Urinary bladder (tissue), 4 donors: ENCODE measurements around the gene MRPL51. TPM values are rescaled to one million over a fixed set of nuclear protein-coding genes. Genes with fewer than 3 reads are reported as not detected.
"Not testable (repeated sequence)": the region's sequence is repeated elsewhere in the genome, so short reads cannot be mapped to it uniquely, and the experiment has no call there.

ENCODE experiments used
- DNase-seq: peaks from one replicate; pipeline ENCODE4 v3.0.0-alpha.2; 2015; ENCODE audit errors: extremely low spot score
- H3K27ac ChIP-seq: one replicate; pipeline ENCODE4 v1.5.1; 2013; ENCODE audit warnings: low read depth, mild to moderate bottlenecking, moderate library complexity
- H3K36me3 ChIP-seq: one replicate; pipeline ENCODE4 v1.6.1; 2013; ENCODE audit warnings: mild to moderate bottlenecking, moderate library complexity; ENCODE audit not compliant: insufficient read depth
- H3K4me1 ChIP-seq: one replicate; pipeline ENCODE4 v1.6.1; 2013; ENCODE audit warnings: mild to moderate bottlenecking, moderate library complexity; ENCODE audit not compliant: insufficient read depth
- H3K4me3 ChIP-seq: one replicate; pipeline ENCODE4 v1.5.1; 2013; ENCODE audit warnings: low read depth, low read length
- WGBS: extraction: QIAGEN DNeasy Blood & Tissue Kit; methylation state at CpG from one replicate; pipeline ENCODE4 v1.1.7; 2013; 5-methylcytosine and 5-hydroxymethylcytosine counted together
- polyA plus RNA-seq: library from polyadenylated mRNA; stranded (reverse); fragments of 200-250 nt; gene quantifications from one replicate; pipeline ENCODE4 v1.2.3, GENCODE V29; 2013
- total RNA-seq: library from RNA; depleted of rRNA; stranded (reverse); fragments of >200 nt; gene quantifications from one replicate; pipeline ENCODE4 v1.2.3, GENCODE V29; 2014
- donor health status: healthy with polysubstance abuse.
- donor health status: healthy.

Gene MRPL51
- total and polyA plus RNA-seq, 2 donors: 77.0 to 85.6 TPM

GRCh38 chr12:6478416-6478815, 14.6 kb downstream of the MRPL51 start:
- no peak overlapping the region for H3K4me3 ChIP-seq
- 82% methylated on average over 20 of the region's 20 CpGs for WGBS
- DNase-seq: no peak
- peaks cover 2% of the 10 kb centered on the region for H3K4me1 ChIP-seq
- no peak overlapping the region for H3K27ac ChIP-seq
- no peaks in the 10 kb centered on the region for H3K36me3 ChIP-seq

- not testable (repeated sequence) for DNase-seq, H3K27ac ChIP-seq
- WGBS: 94% methylated on average over 37 of the region's 37 CpGs
Observed at GRCh38 chr12:6477601-6478377, 15.3 kb downstream of the MRPL51 start.

GRCh38 chr12:6476489-6476888, 16.6 kb downstream of the MRPL51 start:
- no peak for DNase-seq
- H3K27ac ChIP-seq: peak overlapping the region; percentile 23
- 61% methylated on average over 3 of the region's 3 CpGs for WGBS
- no peak overlapping the region for H3K4me3 ChIP-seq
- H3K36me3 ChIP-seq: no peaks in the 10 kb centered on the region
- H3K4me1 ChIP-seq: peaks cover 2% of the 10 kb centered on the region

More at GRCh38 chr12:6477601-6478377, 15.3 kb downstream of the MRPL51 start:
- H3K4me3 ChIP-seq, H3K4me1 ChIP-seq, H3K36me3 ChIP-seq: not testable (repeated sequence)

- not testable (repeated sequence) for H3K4me3 ChIP-seq, H3K36me3 ChIP-seq, H3K4me1 ChIP-seq, H3K27ac ChIP-seq, DNase-seq
- WGBS: 92% methylated on average over 44 of the region's 48 CpGs
Observed at GRCh38 chr12:6475233-6475975, 17.7 kb downstream of the MRPL51 start.

- peaks cover 2% of the 10 kb centered on the region for H3K4me1 ChIP-seq
- no peaks in the 10 kb centered on the region for H3K36me3 ChIP-seq
- H3K4me3 ChIP-seq: no peak overlapping the region
- no peak overlapping the region for H3K27ac ChIP-seq
- WGBS: 87% methylated on average over 11 of the region's 11 CpGs
- DNase-seq: no peak
Observed at GRCh38 chr12:6472491-6472890, 20.6 kb downstream of the MRPL51 start.

- Histone ChIP-seq H3K36me3 (no peaks in the 10 kb centered on the region), H3K4me1 (peaks cover 2% of the 10 kb centered on the region), H3K27ac (no peak overlapping the region), H3K4me3 (no peak overlapping the region)
- DNase-seq: no peak
- 93% methylated on average over 1 of the region's 1 CpG for WGBS
Observed at GRCh38 chr12:6471989-6472360, 21.1 kb downstream of the MRPL51 start.

GRCh38 chr12:6470375-6471163, 22.5 kb downstream of the MRPL51 start, which contains the start of gene VAMP1:
Gene VAMP1, minus strand, starts transcription at chr12:6470677. Its CDS starts 146 bp downstream, at chr12:6470531.
- under 1% methylated on average over 69 of the region's 69 CpGs for WGBS

GRCh38 chr12:6469609-6470374, 23.3 kb downstream of the MRPL51 start:
- H3K4me3 ChIP-seq: peak overlapping the region; percentile 72
- peak overlapping the region; percentile 63 for H3K27ac ChIP-seq
- WGBS: 14% methylated on average over 16 of the region's 16 CpGs
- DNase-seq: no peak
- no peaks in the 10 kb centered on the region for H3K4me1 ChIP-seq
- H3K36me3 ChIP-seq: no peaks in the 10 kb centered on the region

More at GRCh38 chr12:6470375-6471163, 22.5 kb downstream of the MRPL51 start, which contains the start of gene VAMP1:
- DNase-seq: peak; percentile 94
- H3K4me3 ChIP-seq: peak within 1 kb of the TSS; percentile 72
- no peaks in the 10 kb centered on the region for H3K4me1 ChIP-seq
- H3K36me3 ChIP-seq: no peaks in the 10 kb centered on the region
- H3K27ac ChIP-seq: peak within 1 kb of the TSS; percentile 70

GRCh38 chr12:6469092-6469491, 24.0 kb downstream of the MRPL51 start:
- H3K36me3 ChIP-seq: no peaks in the 10 kb centered on the region
- no peak overlapping the region for H3K4me3 ChIP-seq
- no peak overlapping the region for H3K27ac ChIP-seq
- DNase-seq: no peak
- no peaks in the 10 kb centered on the region for H3K4me1 ChIP-seq
- WGBS: 82% methylated on average over 6 of the region's 6 CpGs

GRCh38 chr12:6468283-6468575, 24.8 kb downstream of the MRPL51 start:
- Histone ChIP-seq H3K4me3 (no peak overlapping the region), H3K36me3 (no peaks in the 10 kb centered on the region), H3K27ac (no peak overlapping the region), H3K4me1 (no peaks in the 10 kb centered on the region)
- no peak for DNase-seq

- not testable (repeated sequence) for H3K4me1 ChIP-seq, DNase-seq, H3K36me3 ChIP-seq, H3K4me3 ChIP-seq, H3K27ac ChIP-seq
- 95% methylated on average over 9 of the region's 9 CpGs for WGBS
Observed at GRCh38 chr12:6467571-6468282, 25.3 kb downstream of the MRPL51 start.

GRCh38 chr12:6466751-6467150, 26.3 kb downstream of the MRPL51 start:
- not testable (repeated sequence) for H3K4me3 ChIP-seq, H3K36me3 ChIP-seq, DNase-seq, H3K4me1 ChIP-seq, H3K27ac ChIP-seq
- WGBS: 81% methylated on average over 4 of the region's 4 CpGs
